Inflammatory macrophage treated with lipopolysaccharide for 4 hours (primary cell): ENCODE measurements around the gene REG4.
"Not testable (repeated sequence)": the region's sequence is repeated elsewhere in the genome, so short reads cannot be mapped to it uniquely, and the experiment has no call there.

Experiments used
- DNase-seq: peaks from one replicate; pipeline ENCODE4 v3.0.0-alpha.2; 2020

REG4 gene

DNA sequence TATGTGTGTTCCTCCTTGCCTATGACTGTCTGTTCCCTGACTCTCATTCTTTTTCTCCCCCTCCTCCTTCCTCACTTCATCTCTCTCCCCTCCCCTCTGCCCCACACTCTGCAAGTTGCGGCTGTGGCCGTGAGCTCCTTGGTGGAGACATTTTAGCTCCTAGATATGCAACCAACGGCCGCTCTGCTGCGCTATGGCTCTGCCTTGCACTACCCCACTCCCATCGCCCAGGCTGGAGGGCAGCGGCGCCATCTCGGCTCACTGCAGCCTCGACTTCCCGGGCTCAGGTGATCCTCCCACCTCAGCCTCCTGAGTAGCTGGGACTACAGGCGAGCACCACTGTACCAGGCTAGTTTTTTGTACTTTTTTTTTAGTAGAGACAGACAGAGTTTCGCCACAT lies 5.5 kb downstream of the REG4 start:
- no peak for DNase-seq

DNA sequence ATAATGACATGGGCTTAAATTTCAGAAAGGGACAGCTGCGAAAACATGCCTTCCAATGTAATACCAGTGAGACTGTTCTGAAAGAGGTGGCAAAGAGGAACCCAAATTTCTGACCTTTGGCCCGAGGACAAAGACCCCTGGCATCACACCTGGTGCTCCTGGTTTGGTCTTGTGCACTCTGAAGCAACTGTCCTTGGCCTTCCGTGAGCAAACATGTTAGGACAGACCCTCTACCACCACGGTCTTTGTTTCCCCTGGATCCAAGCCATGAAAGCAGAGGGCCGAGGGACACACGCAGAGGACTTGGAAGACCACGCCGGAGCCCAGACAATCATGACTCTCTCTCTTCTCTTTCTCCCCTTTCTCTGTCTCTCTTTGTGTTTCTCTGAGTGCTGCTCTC lies 6.0 kb downstream of the REG4 start:
- DNase-seq: no peak

DNA sequence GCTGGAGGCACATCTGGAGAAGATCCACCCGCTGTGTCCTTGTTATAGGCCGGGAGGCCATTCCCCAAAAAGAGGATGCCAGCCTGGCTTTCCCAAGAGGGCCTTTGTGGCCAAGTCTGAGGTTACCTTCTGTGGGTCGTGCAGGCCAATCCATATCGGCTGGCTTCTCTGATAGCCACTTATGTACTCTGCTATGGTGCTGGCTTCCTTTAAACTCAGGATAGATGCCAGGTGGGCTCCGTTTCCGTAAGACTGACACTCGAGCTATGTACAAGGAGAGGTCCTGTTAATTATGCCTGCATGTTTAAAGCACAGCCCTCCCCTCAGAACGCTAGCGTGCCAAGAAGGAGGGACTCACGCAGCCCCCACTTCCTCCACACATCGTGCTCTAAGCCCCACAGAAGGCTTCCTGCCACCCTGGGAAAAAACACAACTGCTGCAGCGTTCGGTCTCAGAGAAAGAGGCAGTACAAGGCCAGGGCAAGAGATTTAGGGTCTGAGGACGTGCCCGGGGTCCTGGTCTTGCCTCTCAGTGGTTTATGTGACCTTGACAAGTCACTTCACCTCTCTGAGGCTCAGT lies 11.6 kb downstream of the REG4 start:
- no peak for DNase-seq

DNA sequence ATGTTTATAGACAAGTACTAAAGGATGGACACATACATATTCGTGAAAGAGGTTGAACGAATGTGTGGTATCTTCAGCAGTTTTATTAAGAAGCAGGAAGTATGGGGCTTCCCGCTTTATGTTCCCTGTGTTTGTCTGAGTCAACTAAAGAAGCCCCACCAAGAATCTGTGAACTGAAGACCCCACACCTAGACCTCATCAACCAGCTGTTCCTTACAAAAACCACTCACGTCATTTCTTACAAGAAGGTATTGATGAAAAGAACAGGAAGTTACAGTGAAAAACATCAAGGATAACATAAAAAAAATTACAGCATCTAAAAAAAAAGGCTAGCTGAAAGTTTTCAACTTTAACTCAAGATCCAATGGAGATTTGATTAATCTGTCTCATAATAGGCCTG lies 12.3 kb downstream of the REG4 start:
- DNase-seq: no peak

DNA sequence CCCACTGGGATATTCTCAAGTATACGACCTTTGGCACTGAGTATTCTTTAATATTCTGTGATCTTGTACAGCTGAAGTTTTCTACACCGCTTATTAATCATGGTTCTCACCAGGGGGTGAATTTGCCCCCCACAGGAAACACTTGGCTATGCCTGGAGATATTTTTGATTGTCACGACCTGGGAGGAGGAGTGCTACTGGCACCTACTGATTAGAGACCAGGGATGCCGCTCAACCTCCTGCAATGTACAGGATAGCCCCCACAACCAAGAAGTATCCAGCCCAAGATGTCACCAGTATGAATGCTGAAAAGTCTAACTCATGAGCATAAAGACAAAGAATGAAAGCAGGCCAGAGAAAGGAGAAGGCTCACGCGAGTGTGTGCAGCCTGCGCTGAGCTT lies 13.7 kb downstream of the REG4 start:
- DNase-seq: no peak

DNA sequence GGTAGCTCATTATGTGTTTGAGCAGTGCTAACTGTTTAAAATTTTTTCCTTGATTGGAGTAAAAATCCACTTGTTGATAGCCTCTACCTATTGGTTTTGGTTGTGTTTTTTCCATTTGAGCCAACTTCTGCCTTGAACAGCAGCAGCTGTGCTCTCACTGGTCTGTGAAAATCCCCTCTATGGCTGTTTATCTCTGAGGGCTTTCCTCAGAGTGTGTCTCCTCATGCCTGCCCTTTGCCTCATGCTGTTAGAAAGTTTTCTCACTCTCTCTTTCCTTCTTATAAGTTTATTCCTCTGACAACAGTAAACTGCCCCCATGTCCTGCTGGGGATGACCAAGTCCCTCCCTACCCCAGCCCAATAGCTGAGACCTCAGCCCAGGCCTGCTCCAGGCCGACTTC lies 14.1 kb downstream of the REG4 start:
- no peak for DNase-seq

DNA sequence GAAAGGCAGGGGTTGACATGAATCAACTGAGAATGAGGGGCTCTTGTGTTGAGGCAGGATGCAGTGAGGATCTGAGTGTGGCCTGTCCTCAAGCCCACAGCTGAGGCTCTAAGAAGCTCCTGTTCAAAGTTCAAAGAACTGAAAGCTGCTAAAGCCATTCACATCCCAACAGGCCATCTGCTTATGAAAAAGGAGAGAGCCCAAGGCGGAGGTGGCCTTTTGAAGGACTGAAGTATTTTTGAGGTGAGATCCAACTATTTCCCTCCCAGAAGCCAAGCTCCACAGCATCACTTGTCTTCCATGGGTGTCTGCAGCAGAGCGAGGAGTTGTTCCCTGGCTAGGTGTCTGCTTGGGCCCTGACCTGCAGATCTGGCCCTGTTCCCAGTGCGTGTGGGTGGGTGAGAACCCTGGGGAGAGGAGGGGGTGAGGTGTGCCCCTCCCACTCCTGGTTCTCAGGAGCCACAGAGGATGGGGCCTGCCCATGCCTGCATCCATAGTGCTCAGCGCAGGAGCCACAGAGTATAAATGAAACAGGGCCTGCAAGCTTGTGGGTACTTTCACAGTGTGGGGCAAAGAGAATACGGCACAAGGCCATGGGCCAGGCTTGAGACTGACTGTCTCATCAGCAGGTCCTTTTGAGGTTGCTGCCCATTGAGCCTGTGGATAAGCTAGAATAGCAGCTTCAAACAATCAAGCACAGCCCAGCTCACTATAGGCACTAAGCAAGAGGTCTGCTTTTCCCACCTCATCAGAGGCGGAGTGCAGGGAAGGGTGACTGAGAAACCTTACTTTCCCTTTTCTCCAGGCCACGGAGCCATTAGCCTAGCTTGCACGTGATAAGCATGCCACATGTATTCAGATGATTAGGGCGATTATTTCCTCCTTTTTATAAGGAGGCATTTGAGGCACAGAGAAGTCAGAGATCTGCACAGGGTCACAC lies 15.7 kb downstream of the REG4 start:
- no peak for DNase-seq

DNA sequence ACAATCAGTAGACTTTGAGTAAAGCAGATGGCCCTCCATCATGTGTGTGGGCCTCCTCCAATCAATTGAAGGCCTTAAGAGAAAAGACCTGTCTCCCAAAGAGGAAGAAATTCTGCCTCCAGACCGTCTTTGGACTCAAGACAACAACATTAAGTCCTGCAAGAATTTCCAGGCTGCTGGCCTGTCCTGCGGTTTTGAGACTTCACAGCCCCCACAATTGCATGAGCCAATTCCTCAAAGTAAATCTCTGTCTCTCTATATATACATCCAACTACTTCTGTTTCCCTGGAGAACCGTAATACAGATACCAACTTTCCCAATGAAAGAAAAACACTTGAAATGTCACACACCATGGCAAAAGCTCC lies 16.4 kb downstream of the REG4 start:
- DNase-seq: no peak

DNA sequence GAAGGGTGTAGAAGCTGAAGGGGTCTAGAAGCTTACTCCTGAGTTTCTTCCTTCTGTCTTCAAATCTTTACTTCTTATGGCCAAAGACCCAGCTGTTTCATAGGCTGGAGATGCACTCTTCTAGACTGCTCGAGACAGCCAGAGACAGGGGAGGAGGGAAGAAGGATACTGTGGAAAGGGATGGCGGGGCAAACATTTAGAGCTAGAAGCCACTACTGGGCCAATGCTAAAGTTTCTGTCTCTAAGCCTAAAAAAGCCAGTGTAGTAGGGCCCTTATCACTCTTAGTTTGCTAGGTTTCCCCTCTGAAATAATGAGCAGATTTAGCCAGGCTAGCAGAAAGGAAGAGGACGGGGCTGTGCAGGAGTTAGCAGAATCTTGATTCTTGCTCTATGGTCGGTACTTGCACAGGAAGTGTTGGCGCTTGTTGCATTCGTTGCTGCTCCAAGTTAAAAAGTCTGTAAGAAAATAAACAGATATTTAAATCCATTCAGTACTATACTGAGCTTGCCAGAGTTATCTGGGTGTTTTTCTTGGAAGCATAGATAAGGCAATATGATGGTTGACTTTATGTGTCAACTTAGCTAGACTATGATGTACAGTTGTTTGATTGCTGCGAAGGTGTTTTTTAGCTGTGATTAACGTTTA lies 16.9 kb downstream of the REG4 start:
- no peak for DNase-seq

DNA sequence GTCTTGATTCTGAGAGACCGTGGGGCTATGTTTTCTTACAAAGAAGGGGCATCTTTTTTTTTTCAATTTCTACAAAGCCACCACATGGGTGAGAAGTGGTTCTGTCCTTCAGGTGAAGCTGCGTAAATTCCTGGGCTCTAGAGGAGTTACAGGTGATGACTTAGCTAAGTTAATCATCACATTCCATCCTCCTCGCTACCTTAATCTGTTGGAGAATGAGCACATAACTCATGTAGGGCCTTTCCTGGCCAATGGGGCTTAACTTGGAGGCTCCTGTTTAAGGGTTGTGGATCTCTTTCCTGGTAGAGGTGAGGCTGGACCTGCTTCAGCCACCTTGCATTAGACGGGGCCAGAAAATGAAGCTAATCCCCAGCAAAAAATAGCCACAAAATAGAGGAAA lies 19.9 kb downstream of the REG4 start:
- DNase-seq: no peak

DNA sequence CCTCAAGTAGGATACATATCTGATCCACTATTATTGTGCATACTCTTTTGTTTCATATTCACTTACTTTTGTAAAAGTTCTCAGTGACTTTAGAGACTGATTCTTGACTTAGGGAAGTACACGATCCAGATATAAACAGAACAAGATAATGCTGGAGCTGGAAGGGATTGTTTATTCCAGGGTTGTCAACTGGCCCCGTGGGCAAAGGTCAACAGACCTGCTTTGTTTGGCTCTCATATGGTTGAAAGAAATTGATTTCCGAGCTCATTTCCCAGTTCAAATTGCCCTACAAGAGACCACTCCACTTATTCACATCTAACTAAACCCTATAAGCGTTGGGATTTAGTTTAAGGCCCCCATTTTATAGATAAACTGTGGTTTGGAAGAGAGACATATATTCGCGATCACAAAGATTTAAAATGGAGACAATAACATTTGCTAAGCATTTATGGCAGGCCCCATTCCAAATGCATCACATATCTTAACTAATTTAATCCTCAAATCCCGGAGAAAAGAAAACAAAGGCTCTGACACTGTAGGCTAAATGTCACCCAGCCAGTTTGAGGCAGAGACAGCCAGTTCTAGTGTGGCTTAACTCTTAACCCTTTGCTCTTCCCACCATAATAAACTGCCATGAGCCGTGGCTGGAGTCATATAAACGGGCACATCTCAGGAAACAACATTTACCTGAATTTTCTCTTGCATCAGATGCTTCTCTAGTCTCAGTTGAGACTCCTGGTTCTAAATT lies 20.6 kb downstream of the REG4 start:
- DNase-seq: no peak

DNA sequence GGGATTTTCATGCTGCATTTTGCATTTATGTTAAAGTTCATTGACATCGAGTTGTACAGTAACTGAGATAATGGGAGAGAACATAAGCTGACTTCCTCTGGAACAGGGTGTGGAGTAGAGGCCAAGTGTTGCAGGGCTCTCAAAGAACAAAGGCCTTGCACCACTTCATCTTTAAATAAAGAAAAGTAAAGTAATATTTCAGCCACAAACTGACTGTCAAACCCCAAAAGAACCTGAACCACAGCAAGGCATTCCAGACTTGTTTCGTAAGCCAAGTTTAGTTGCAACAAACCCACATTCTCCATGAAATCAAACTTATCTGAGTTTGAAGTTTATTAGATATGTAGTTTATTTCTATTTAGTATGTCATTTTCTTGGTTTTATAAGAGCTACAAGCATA lies 23.5 kb downstream of the REG4 start:
- DNase-seq: no peak

DNA sequence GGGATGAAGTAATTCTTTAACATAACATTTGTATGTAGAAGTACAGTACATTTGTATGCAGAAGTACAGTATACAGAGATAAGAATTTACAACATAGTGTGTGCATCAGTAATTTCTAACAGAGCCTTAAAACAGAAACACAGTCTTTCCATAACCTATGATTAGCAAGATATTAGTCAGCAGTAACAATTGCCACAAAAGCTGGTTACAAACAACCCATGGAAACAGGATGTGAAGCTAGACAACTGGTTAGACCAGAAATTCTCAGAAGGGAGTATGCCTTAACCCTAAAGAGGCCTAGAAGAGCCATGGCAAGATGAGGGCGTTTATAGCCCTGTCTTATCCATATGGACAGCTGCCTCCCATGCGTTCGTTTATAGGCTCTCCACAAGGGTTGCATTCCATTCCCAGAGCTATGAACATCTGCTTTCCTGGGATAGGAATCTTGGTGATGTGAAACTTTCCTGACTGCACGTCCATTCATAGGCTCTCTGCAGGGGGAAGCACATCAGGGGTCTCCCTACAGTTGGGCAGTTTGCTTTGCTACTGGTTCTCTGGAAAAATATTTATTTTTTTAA lies 24.7 kb downstream of the REG4 start:
- peak; percentile 66 for DNase-seq

DNA sequence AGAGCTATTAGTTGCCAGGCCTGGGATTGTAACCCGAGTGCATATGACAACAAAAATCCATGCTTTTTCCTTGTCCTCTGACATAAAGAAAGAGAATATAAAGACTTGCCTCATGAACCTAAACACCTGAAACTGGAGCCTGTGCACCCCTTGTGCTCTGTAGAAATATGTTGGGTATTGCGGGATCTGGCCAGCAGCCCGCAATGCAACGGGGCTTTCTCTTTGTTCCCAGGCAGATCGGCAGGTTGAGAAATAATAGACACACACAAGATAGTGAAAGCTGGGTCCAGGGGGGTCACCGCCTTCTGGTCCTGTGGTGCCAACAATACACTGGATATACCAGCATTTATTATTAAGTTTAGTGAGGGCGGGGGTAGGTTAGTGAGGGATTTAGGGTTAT lies 25.2 kb downstream of the REG4 start:
- DNase-seq: not testable (repeated sequence)

DNA sequence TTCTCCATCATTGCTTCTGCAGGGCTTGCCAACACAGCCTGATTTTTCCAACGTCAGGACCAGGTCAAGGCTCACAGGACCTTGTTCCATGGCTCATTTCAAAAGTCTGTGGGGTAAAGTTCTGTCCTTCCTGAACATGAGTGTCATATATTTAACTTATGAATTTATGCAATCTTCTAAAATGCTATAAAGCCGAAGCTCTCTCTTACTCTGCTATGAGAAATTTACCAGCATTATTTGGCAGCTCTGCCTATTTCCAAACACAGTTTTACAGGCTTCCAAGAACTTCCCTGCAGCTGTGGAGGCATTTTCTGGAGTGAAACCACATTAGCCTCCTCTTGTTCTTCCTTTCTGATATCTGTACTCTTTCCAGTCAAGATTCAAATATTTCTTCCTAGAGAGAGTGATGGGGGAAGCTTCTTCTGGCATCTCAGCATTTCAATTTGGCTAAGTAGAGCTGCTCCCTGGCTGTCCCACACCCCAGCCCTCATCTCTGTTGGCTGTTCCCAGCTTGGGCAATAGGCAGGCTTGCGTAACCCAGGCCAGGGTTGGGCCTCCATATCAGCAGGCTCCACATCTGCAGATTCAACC lies 27.0 kb downstream of the REG4 start:
- peak; percentile 59 for DNase-seq

DNA sequence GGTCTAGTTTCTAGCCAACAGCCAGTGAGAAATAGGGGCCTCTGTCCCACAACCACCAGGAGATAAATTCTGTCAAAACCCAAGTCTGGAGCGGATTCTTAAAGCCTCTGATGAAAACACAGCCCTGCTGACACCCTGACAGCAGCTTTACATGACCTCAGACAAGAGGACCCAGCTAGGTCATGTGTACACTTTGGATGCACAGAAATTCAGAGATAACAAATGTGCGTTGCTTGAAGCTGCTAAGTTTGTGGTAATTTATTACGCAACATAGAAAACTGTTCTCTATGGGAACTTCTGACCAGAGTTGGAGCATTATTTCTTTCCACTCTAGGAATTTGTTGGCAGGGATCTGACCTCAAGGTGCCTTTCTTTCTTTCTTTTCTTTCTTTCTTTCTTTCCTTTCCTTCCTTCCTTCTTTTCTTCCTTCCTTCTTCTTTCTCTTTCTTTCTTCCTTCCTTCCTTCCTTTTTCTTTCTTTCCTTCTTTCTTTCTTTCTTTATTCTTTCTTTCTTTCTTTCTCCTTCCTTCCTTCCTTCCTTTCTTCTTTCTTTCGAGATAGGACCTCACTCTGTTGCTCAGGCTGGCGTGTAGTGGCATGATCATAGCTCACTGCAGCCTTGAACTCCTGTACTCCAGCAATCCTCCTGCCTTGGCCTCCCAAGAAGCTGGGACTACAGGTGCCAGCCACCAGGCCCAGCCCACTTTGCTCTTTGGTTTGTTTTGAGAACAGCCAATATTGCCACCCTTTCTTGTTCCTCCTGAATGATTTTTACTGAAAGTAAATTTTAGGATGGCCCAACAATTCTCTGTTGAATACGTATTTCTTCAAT lies 27.7 kb downstream of the REG4 start:
- DNase-seq: peak; percentile 7

DNA sequence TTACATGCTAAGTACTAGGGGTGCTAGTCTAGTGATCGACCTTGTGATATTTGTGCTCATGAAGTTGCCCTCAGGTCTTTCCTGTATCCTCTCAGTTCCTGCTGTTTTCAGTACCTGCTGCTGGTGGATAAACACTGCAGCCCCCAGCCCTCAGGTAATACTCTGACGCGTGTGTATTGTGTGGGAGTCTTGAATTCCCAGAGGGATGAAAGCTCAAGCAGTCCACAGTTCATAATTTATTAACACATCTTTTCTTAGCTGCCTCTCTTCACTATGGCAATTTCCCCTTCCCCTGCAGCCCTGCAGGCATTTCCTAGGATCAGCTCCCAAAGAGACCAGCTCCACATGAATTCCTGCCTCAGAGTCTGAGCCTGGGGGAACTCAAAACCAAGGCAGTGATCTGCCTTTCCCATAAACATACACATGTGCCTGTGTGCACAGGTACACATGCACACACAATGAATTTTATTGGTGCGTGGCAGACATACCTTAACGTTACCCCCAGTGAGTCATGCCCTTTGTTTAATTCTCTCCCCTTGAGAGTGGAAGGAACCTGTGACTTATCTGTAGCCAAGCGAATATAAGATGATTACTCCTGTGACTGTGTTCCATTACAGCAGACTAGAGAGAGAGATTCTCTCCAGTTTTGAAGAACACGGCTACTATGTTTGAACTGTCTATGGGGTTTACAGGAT lies 28.5 kb downstream of the REG4 start:
- DNase-seq: no peak

DNA sequence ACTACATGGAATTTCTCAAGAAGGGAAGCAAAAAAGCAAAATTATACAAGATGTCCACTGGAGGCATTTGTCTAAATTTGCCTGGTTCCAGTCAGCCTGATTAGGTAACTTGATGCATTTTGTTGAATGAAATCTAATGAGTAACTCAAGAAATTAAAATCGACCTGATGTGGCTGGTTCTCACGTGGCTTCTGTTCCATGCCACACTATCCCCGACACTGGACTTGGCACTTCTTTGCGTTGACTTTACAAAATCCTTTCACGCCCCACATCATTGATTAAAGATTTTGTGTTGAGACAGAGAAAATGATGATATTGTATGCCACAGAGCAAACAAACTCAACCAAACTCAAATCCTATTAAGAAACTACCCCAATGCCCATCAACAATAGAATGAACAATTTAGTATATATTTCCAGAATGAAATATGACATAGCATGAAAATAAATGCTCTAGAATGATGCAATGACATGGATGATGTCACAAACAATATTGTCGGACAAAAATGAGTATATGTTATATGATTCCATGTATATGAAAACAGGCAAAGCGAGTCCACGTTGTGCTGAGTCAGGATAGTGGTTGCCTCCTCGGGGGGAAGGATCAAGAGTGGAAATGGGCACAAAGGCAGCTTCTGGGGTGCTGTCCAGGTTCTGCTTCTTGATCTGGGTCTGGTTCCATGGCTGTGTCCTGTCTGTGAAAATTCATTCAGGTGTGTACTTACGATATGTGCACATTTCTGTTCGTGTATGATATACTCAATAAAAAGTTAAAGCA lies 29.6 kb downstream of the REG4 start:
- no peak for DNase-seq

DNA sequence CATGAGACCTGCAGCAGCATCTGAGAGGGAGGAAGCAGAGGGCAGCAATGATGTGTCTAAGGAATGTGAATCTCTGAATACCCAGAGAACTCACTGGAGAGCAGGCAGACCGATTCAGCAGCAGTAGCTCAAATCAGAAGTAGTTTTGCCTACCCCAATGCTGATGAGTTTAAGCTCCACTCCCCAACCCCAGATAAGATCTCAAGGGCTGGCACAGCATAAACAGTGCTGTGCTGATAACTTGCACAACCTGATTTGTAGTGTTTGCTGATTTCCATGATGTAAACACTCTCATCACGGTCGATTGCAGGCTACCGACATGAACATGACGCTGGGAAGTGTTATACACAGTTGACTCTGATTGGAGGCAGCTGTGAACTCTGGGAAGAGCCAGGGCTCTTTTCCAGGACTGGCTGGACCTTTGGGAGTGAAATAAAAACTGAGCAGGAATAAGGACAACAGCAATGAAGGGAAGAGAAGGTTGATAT lies 31.3 kb downstream of the REG4 start:
- DNase-seq: no peak
